NCI-H748 (cell line): Measurements from ENCODE around the gene IL19.
"Not testable (repeated sequence)": the region's sequence is repeated elsewhere in the genome, so short reads cannot be mapped to it uniquely, and the experiment has no call there.

Experiments used
- DNase-seq: peaks from one replicate; lab custom pipeline; 2025; ENCODE audit not compliant: unreplicated experiment; lab: John Stamatoyannopoulos, UW

The IL19 gene

GRCh38 chr1:206828765-206829164 lies 58.2 kb downstream of the IL19 start:
- no peak for DNase-seq

- no peak for DNase-seq
Observed at GRCh38 chr1:206829282-206829681, 58.7 kb downstream of the IL19 start.

- DNase-seq = no peak
Observed at GRCh38 chr1:206829875-206830274, 59.3 kb downstream of the IL19 start.

GRCh38 chr1:206831650-206832049 lies 61.1 kb downstream of the IL19 start:
- DNase-seq = no peak

GRCh38 chr1:206832352-206832880 lies 61.8 kb downstream of the IL19 start:
- DNase-seq = no peak

GRCh38 chr1:206833106-206833680 lies 62.6 kb downstream of the IL19 start:
- no peak for DNase-seq

- DNase-seq = peak; percentile 38
Observed at GRCh38 chr1:206833801-206834200, 63.2 kb downstream of the IL19 start.

- DNase-seq = no peak
Observed at GRCh38 chr1:206834217-206834616, 63.6 kb downstream of the IL19 start.

GRCh38 chr1:206834711-206835110 lies 64.1 kb downstream of the IL19 start:
- DNase-seq = no peak

- DNase-seq = no peak
Observed at GRCh38 chr1:206835186-206835585, 64.6 kb downstream of the IL19 start.

- DNase-seq = no peak
Observed at GRCh38 chr1:206836111-206836510, 65.5 kb downstream of the IL19 start.

- DNase-seq = no peak
Observed at GRCh38 chr1:206839006-206839560, 68.5 kb downstream of the IL19 start.

- no peak for DNase-seq
Observed at GRCh38 chr1:206839857-206840256, 69.3 kb downstream of the IL19 start.

GRCh38 chr1:206841609-206842323 lies 71.2 kb downstream of the IL19 start:
- DNase-seq = no peak

- peak; percentile 12 for DNase-seq
Observed at GRCh38 chr1:206842854-206843253, 72.3 kb downstream of the IL19 start.

- no peak for DNase-seq
Observed at GRCh38 chr1:206843626-206844025, 73.1 kb downstream of the IL19 start.

GRCh38 chr1:206846487-206846886 lies 75.9 kb downstream of the IL19 start:
- no peak for DNase-seq

- no peak for DNase-seq
Observed at GRCh38 chr1:206847337-206847834, 76.8 kb downstream of the IL19 start.

- no peak for DNase-seq
Observed at GRCh38 chr1:206847946-206848345, 77.4 kb downstream of the IL19 start.

GRCh38 chr1:206850401-206850800 lies 79.8 kb downstream of the IL19 start:
- DNase-seq = no peak

GRCh38 chr1:206851341-206852010 lies 80.9 kb downstream of the IL19 start:
- no peak for DNase-seq

GRCh38 chr1:206852662-206853061 lies 82.1 kb downstream of the IL19 start:
- not testable (repeated sequence) for DNase-seq
